H1 (cell line): Measurements from ENCODE around the gene CA5A. TPM values are rescaled to one million over a fixed set of nuclear protein-coding genes. Genes with fewer than 3 reads are reported as not detected.

ENCODE experiments used
- CTCF ChIA-PET: fragments of 300-600 bp; sonication (Branson Sonifier 250); formaldehyde crosslinking; loops from one replicate; lab custom pipeline; 2021; ENCODE audit not compliant: partially characterized antibody; lab: Charles Lee
- POLR2A ChIA-PET: fragments of 300-600 bp; sonication (Branson Sonifier 250); formaldehyde crosslinking; loops from one replicate; lab custom pipeline; 2021; ENCODE audit warnings: inconsistent platforms; ENCODE audit not compliant: partially characterized antibody; lab: Charles Lee
- DNase-seq, 2 experiments: peaks; one replicate each; pipeline versions ENCODE4 v3.0.0 to v3.0.0-alpha.2; 2010 to 2022; ENCODE audit warnings: low spot score in 2 of 2, low read depth in 1 of 2, mixed read lengths in 1 of 2
- FAIRE-seq: peaks from 2 replicates; lab custom pipeline; 2011; peaks lifted over from hg19 to GRCh38; lab: Jason Lieb, UNC
- H2AFZ ChIP-seq: 2 replicates; pipeline ENCODE4 v1.8.1; 2012; ENCODE audit warnings: low read length, inconsistent platforms
- H2AK5ac ChIP-seq: 2 replicates; pipeline ENCODE4 v1.6.1; 2013; ENCODE audit warnings: low read depth, low read length
- H2BK120ac ChIP-seq: replicated peaks from 2 replicates; pipeline ENCODE3; 2013; ENCODE audit warnings: low read depth, low read length, inconsistent platforms
- H2BK12ac ChIP-seq: 2 replicates; pipeline ENCODE4 v1.6.1; 2013; ENCODE audit warnings: low read depth, low read length
- H2BK15ac ChIP-seq: 2 replicates; pipeline ENCODE4 v1.6.1; 2013; ENCODE audit warnings: low read length
- H2BK20ac ChIP-seq: 2 replicates; pipeline ENCODE4 v1.6.1; 2013; ENCODE audit warnings: low read length
- H2BK5ac ChIP-seq: 2 replicates; pipeline ENCODE4 v1.6.1; 2013; ENCODE audit warnings: low read depth, low read length
- H3K14ac ChIP-seq: 2 replicates; pipeline ENCODE4 v1.6.1; 2013; ENCODE audit warnings: inconsistent platforms; ENCODE audit not compliant: insufficient read length
- H3K18ac ChIP-seq: 2 replicates; pipeline ENCODE4 v1.6.1; 2013; ENCODE audit warnings: low read length; ENCODE audit errors: extremely low read depth
- H3K23ac ChIP-seq: 2 replicates; pipeline ENCODE4 v1.6.1; 2013; ENCODE audit warnings: inconsistent platforms; ENCODE audit not compliant: insufficient read length
- H3K23me2 ChIP-seq: 2 replicates; pipeline ENCODE4 v1.6.1; 2013; ENCODE audit warnings: low read depth, low read length
- H3K27ac ChIP-seq: 2 replicates; pipeline ENCODE4 v1.6.1; 2011; ENCODE audit warnings: low read depth, low read length, inconsistent platforms
- H3K27me3 ChIP-seq, 4 experiments: replicated peaks in 1 of 4; 1 replicate in 1 of 4; 2 replicates in 3 of 4; pipeline versions ENCODE4 v1.6.1 to v1.8.1; 2011 to 2013; ENCODE audit warnings: low read length in 3 of 4, mild to moderate bottlenecking in 3 of 4, inconsistent platforms in 2 of 4, mixed read lengths in 2 of 4, moderate library complexity in 1 of 4; ENCODE audit not compliant: control insufficient read depth in 3 of 4, insufficient read depth in 3 of 4; ENCODE audit errors: extremely low read depth in 1 of 4
- H3K36me3 ChIP-seq, 4 experiments: 2 replicates each; pipeline versions ENCODE4 v1.6.1 to v1.8.1; 2011 to 2013; ENCODE audit warnings: mild to moderate bottlenecking in 4 of 4, low read length in 3 of 4, moderate library complexity in 2 of 4, control low read depth in 1 of 4, inconsistent platforms in 1 of 4; ENCODE audit not compliant: insufficient read depth in 4 of 4, control insufficient read depth in 2 of 4
- H3K4ac ChIP-seq: replicated peaks from 2 replicates; pipeline ENCODE3; 2013; ENCODE audit warnings: low read length, low read depth, mixed read lengths, inconsistent platforms; ENCODE audit not compliant: insufficient read length
- H3K4me1 ChIP-seq, 4 experiments: replicated peaks in 1 of 4; 1 replicate in 1 of 4; 2 replicates in 3 of 4; pipeline versions ENCODE4 v1.6.1 to v1.8.1; 2011 to 2013; ENCODE audit warnings: low read length in 3 of 4, inconsistent platforms in 2 of 4, mixed read lengths in 1 of 4; ENCODE audit not compliant: insufficient read depth in 4 of 4, control insufficient read depth in 3 of 4
- H3K4me2 ChIP-seq, 2 experiments: 2 replicates each; pipeline versions ENCODE4 v1.6.1 to v1.8.1; 2011 to 2013; ENCODE audit warnings: low read depth in 2 of 2, low read length in 2 of 2, control low read depth in 1 of 2, inconsistent platforms in 1 of 2, mild to moderate bottlenecking in 1 of 2; ENCODE audit not compliant: insufficient read depth in 1 of 2
- H3K4me3 ChIP-seq, 4 experiments: fragments of 200-600, 300-600 bp in 1 of 4; sonication (generic), shearing (Covaris generic), sonication (Bioruptor Twin) in 1 of 4; 2 replicates each; pipeline versions ENCODE4 v1.5.1 to v1.8.1; 2011 to 2016; ENCODE audit warnings: low read length in 4 of 4, low read depth in 3 of 4, control low read depth in 2 of 4, inconsistent platforms in 2 of 4, mild to moderate bottlenecking in 2 of 4, mixed read lengths in 1 of 4, moderate library complexity in 1 of 4; ENCODE audit not compliant: insufficient read depth in 2 of 4; ENCODE audit errors: extremely low read depth in 1 of 4
- H3K56ac ChIP-seq: replicated peaks from 2 replicates; pipeline ENCODE3; 2013; ENCODE audit warnings: low read depth, mild to moderate bottlenecking, mixed read lengths, low read length, inconsistent platforms; ENCODE audit not compliant: insufficient read length
- H3K79me1 ChIP-seq: 2 replicates; pipeline ENCODE4 v1.6.1; 2013; ENCODE audit warnings: low read depth, low read length, control low read depth
- H3K79me2 ChIP-seq, 2 experiments: 2 replicates each; pipeline versions ENCODE4 v1.6.1 to v1.8.1; 2012 to 2013; ENCODE audit warnings: low read length in 2 of 2, mild to moderate bottlenecking in 2 of 2, inconsistent platforms in 1 of 2; ENCODE audit not compliant: insufficient read depth in 2 of 2, control insufficient read depth in 1 of 2
- H3K9ac ChIP-seq, 4 experiments: replicated peaks in 1 of 4; 1 replicate in 1 of 4; 2 replicates in 3 of 4; pipeline versions ENCODE4 v1.6.1 to v1.8.1; 2011 to 2013; ENCODE audit warnings: low read depth in 3 of 4, low read length in 3 of 4, control low read depth in 2 of 4, mild to moderate bottlenecking in 2 of 4, moderate library complexity in 2 of 4, inconsistent platforms in 1 of 4; ENCODE audit errors: extremely low read depth in 1 of 4
- H3K9me3 ChIP-seq, 2 experiments: 2 replicates each; pipeline versions ENCODE4 v1.6.1 to v1.8.1; 2012 to 2013; ENCODE audit warnings: mild to moderate bottlenecking in 2 of 2, moderate library complexity in 2 of 2, control low read depth in 1 of 2, inconsistent platforms in 1 of 2, low read depth in 1 of 2, low read length in 1 of 2, mixed read lengths in 1 of 2; ENCODE audit not compliant: insufficient read depth in 2 of 2
- H4K20me1 ChIP-seq, 2 experiments: replicated peaks in 1 of 2; 2 replicates each; pipeline versions ENCODE3 to v1.8.1; 2011 to 2013; ENCODE audit warnings: inconsistent platforms in 2 of 2, low read length in 2 of 2, mild to moderate bottlenecking in 1 of 2; ENCODE audit not compliant: insufficient read depth in 2 of 2, control insufficient read depth in 1 of 2
- H4K5ac ChIP-seq: 2 replicates; pipeline ENCODE4 v1.6.1; 2013; ENCODE audit warnings: low read length, low read depth, mixed read lengths, inconsistent platforms; ENCODE audit not compliant: insufficient read length
- H4K8ac ChIP-seq: 2 replicates; pipeline ENCODE4 v1.8.0; 2013; ENCODE audit warnings: mild to moderate bottlenecking, moderate library complexity, low read length, inconsistent platforms; ENCODE audit not compliant: insufficient read depth; ENCODE audit errors: extremely low read depth
- H4K91ac ChIP-seq: replicated peaks from 2 replicates; pipeline ENCODE3; 2013; ENCODE audit warnings: low read length, mixed read lengths, inconsistent platforms; ENCODE audit not compliant: insufficient read length
- ATF2 ChIP-seq: IDR thresholded peaks from 2 replicates; pipeline ENCODE4 v1.6.1; 2012; ENCODE audit warnings: low read length, inconsistent platforms
- CTCF ChIP-seq, 3 experiments: IDR thresholded peaks; 1 replicate in 2 of 3; 2 replicates in 1 of 3; pipeline versions ENCODE4 v1.5.1 to v1.6.1; 2011; ENCODE audit warnings: low read length in 3 of 3, mild to moderate bottlenecking in 3 of 3, inconsistent platforms in 2 of 3, low read depth in 1 of 3, moderate library complexity in 1 of 3; ENCODE audit not compliant: insufficient read depth in 1 of 3; ENCODE audit errors: control extremely low read depth in 1 of 3
- FOSL1 ChIP-seq: IDR thresholded peaks from 2 replicates; pipeline ENCODE4 v1.6.1; 2011; ENCODE audit warnings: mild to moderate bottlenecking, low read depth, low read length, moderate library complexity; ENCODE audit not compliant: insufficient read depth
- USF2 ChIP-seq: IDR thresholded peaks from 2 replicates; pipeline ENCODE4 v1.6.1; 2011; ENCODE audit warnings: low read length, improper control_type of control experiment
- WGBS, 2 experiments: shearing (Covaris generic) in 1 of 2; methylation state at CpG; one replicate each; pipeline versions ENCODE4 v1.1.6 to v1.1.7; 2013 to 2015; ENCODE audit warnings: low lambda C conversion rate in 2 of 2, mixed read lengths in 2 of 2, inconsistent platforms in 1 of 2, low coverage in 1 of 2, missing lambda C conversion rate in 1 of 2; ENCODE audit not compliant: insufficient replicate concordance in 2 of 2, insufficient coverage in 1 of 2, insufficient read length in 1 of 2; ENCODE audit errors: extremely low coverage in 1 of 2, missing lambda C conversion rate in 1 of 2; 5-methylcytosine and 5-hydroxymethylcytosine counted together
- polyA plus RNA-seq, 7 experiments: library from polyadenylated mRNA; depleted of rRNA in 3 of 7; stranded (reverse) in 5 of 7; unstranded in 2 of 7; fragments of >200 nt in 5 of 7; fragments of 200-250 nt in 2 of 7; gene quantifications; 1 replicate in 5 of 7; 2 replicates in 1 of 7; 4 replicates in 1 of 7; pipeline versions ENCODE4 v1.2.1 to v1.2.3, GENCODE V29; 2011 to 2013; ENCODE audit warnings: missing spikeins in 2 of 7, mixed read lengths in 2 of 7
- total RNA-seq: library from RNA; stranded (reverse); fragmentation: NEBNext Ultra II Directional; extraction: Animal tissue kit (Norgen Biotek cat#: 25700); gene quantifications from 2 replicates; pipeline ENCODE4 v1.2.1, GENCODE V29; 2021

The CA5A gene
- total and polyA plus RNA-seq, 2 of the 8 experiments (the other 6 are each of a cell fraction or from before 2014, with no cell fraction given), result not detected

- ChIA-PET POLR2A (interaction anchor here (1.0 to 27.1 kb wide), 8 partner anchors 8 to 62 kb away, joined by 3 to 507 read pairs (median 8); partner anchors contain the start of gene SLC7A5), CTCF (interaction anchor here (0.9 to 9.8 kb wide), 11 partner anchors 11 to 67 kb away, joined by 3 to 115 read pairs (median 4); no protein-coding TSS in a partner anchor)
- Histone ChIP-seq H4K5ac (no peak overlapping the region), H3K9ac (no peak overlapping the region), H3K79me2 (peaks cover 0 to 43% of the 10 kb centered on the region in 2 experiments; a peak in 2 of 4 replicates), H3K18ac (no peak overlapping the region), H2BK5ac (peak overlapping the region; percentile 15; the same call in 1 of the 2 replicates), H3K23me2 (no peaks in the 10 kb centered on the region), H2BK120ac (no peak overlapping the region), H3K4me1 (no peaks in the 10 kb centered on the region), H3K27me3 (no peaks in the 10 kb centered on the region), H3K14ac (no peak overlapping the region), H3K9me3 (no peaks in the 10 kb centered on the region), H4K20me1 (peaks cover 18 to 23% of the 10 kb centered on the region in 2 experiments), H2BK20ac (no peak overlapping the region), H3K27ac (0 out of 2 replicates have a peak overlapping the region, but pooled peaks have one; percentile 10), H3K23ac (no peak overlapping the region), H3K56ac (no peak overlapping the region), H2BK15ac (0 out of 2 replicates have a peak overlapping the region, but pooled peaks have one; percentile 10), H2AFZ (no peak overlapping the region), H3K4me2 (no peak overlapping the region), H4K8ac (peak overlapping the region; percentile 65), H3K4me3 (no peak overlapping the region), H3K36me3 (peaks cover 6 to 51% (median 31%) of the 10 kb centered on the region in 4 experiments; a peak in 6 of 8 replicates), H2AK5ac (no peak overlapping the region), H3K79me1 (peaks cover 4% of the 10 kb centered on the region), H2BK12ac (no peak overlapping the region), H3K4ac (no peak overlapping the region), H4K91ac (no peak overlapping the region)
- FAIRE-seq (no peak), DNase-seq (no peak)
- 91% methylated on average over 22 of the region's 22 CpGs; no CpG with 5 or more reads in 1 of the 2 experiments for WGBS, 2 experiments
- TF ChIP-seq USF2, result no peak
- no peak for TF ChIP-seq FOSL1
- TF ChIP-seq CTCF (IDR thresholded peaks at IDR 0.05; ENCODE audit: control extremely low read depth in 1 of 3, insufficient read depth in 1 of 3, low read depth in 1 of 3, low read length in 3 of 3), result no peak
- TF ChIP-seq ATF2, result no peak
Measured at GRCh38 chr16:87841340-87842208, 94.8 kb downstream of the CA5A start.
